ENCODE measurements around the gene CFAP74. TPM values are rescaled to one million over a fixed set of nuclear protein-coding genes. Genes with fewer than 3 reads are reported as not detected.

The CFAP74 gene
- polyA plus RNA-seq, 1 donor (not counting 4 experiments of a cell fraction or from before 2014, with no cell fraction given), result not detected

DNA sequence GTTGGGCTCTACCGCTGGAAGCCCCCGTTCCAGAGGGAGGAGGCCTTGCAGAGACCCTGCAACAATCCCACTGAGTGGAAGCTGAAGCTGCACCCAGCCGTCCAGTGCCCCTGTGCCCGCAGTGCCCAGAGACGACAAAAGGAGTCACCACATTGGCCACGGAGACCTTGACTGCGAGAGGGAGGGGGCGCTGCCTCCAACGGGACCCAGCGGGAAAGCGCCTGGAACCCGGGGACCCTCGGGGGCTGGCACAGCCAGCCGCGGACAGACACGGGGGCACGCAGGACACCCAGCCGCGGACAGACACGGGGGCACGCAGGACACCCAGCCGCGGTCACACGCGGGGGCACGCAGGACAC lies 22.5 kb downstream of the CFAP74 start:
- TF ChIP-seq CTCF (optimal IDR thresholded peaks at IDR 0.05 in 1 of 3, IDR thresholded peaks at IDR 0.05 in 1 of 3, conservative IDR thresholded peaks at IDR 0.05 in 1 of 3; ENCODE audit: extremely low read depth in 1 of 3, insufficient read depth in 2 of 3, low read length in 3 of 3) (no peak), EZH2 (IDR thresholded peaks at IDR 0.05; ENCODE audit: low read length) (no peak)
- Histone ChIP-seq H3K4me3 (ENCODE audit: control insufficient read depth in 2 of 3, extremely low read depth in 1 of 3, insufficient read depth in 2 of 3, low read depth in 1 of 3, low read length in 3 of 3) (no peak overlapping the region), H3K27me3 (ENCODE audit: control insufficient read depth, extremely low read depth, insufficient read depth, low read length) (peaks cover 5% of the 10 kb centered on the region), H3K4me2 (ENCODE audit: control insufficient read depth, extremely low read depth, insufficient read depth, low read depth, low read length) (no peak overlapping the region), H3K36me3 (ENCODE audit: control insufficient read depth in 2 of 2, extremely low read depth in 1 of 2, insufficient read depth in 2 of 2, low read length in 2 of 2) (no peaks in the 10 kb centered on the region), H2AFZ (ENCODE audit: control insufficient read depth, low read length) (no peak overlapping the region), H3K9me3 (ENCODE audit: control insufficient read depth, low read depth, low read length) (peaks cover 11% of the 10 kb centered on the region), H3K79me2 (ENCODE audit: control insufficient read depth, insufficient read depth, low read length) (no peaks in the 10 kb centered on the region), H3K9ac (ENCODE audit: control insufficient read depth, extremely low read depth, insufficient read depth, low read length) (no peak overlapping the region), H3K4me1 (ENCODE audit: control insufficient read depth, extremely low read depth, insufficient read depth, low read length) (no peaks in the 10 kb centered on the region), H4K20me1 (ENCODE audit: control insufficient read depth, extremely low read depth, insufficient read depth, low read length) (no peaks in the 10 kb centered on the region), H3K27ac (ENCODE audit: control insufficient read depth, insufficient read depth, low read length) (no peak overlapping the region), H3K9me1 (ENCODE audit: control insufficient read depth, extremely low read depth, insufficient read depth, low read length) (no peaks in the 10 kb centered on the region)
- DNase-seq (ENCODE audit: low read depth, low spot score) (no peak), FAIRE-seq (no peak)
- dilution Hi-C loops (cut with MboI; ENCODE audit: extremely low pct_ligation_motif_present, low sequenced_read_pairs), result no loop called here

GRCh38 chr1:1980467-1981141 lies 23.0 kb downstream of the CFAP74 start:
- FAIRE-seq (no peak), DNase-seq (ENCODE audit: low read depth, low spot score) (no peak)
- TF ChIP-seq EZH2 (IDR thresholded peaks at IDR 0.05; ENCODE audit: low read length) (no peak), CTCF (optimal IDR thresholded peaks at IDR 0.05 in 1 of 3, IDR thresholded peaks at IDR 0.05 in 1 of 3, conservative IDR thresholded peaks at IDR 0.05 in 1 of 3; ENCODE audit: extremely low read depth in 1 of 3, insufficient read depth in 2 of 3, low read length in 3 of 3) (no peak)
- no peaks in the 10 kb centered on the region for H3K4me1 ChIP-seq (ENCODE audit: control insufficient read depth, extremely low read depth, insufficient read depth, low read length)
- H3K9ac ChIP-seq (ENCODE audit: control insufficient read depth, extremely low read depth, insufficient read depth, low read length), result no peak overlapping the region
- dilution Hi-C loops (cut with MboI; ENCODE audit: extremely low pct_ligation_motif_present, low sequenced_read_pairs), result no loop called here
- H3K36me3 ChIP-seq (ENCODE audit: control insufficient read depth in 2 of 2, extremely low read depth in 1 of 2, insufficient read depth in 2 of 2, low read length in 2 of 2), result no peaks in the 10 kb centered on the region
- no peaks in the 10 kb centered on the region for H3K79me2 ChIP-seq (ENCODE audit: control insufficient read depth, insufficient read depth, low read length)
- H4K20me1 ChIP-seq (ENCODE audit: control insufficient read depth, extremely low read depth, insufficient read depth, low read length), result no peaks in the 10 kb centered on the region
- no peak overlapping the region for H3K4me2 ChIP-seq (ENCODE audit: control insufficient read depth, extremely low read depth, insufficient read depth, low read depth, low read length)
- H3K27me3 ChIP-seq (ENCODE audit: control insufficient read depth, extremely low read depth, insufficient read depth, low read length), result peaks cover 5% of the 10 kb centered on the region
- H2AFZ ChIP-seq (ENCODE audit: control insufficient read depth, low read length), result no peak overlapping the region
- peaks cover 11% of the 10 kb centered on the region for H3K9me3 ChIP-seq (ENCODE audit: control insufficient read depth, low read depth, low read length)
- no peaks in the 10 kb centered on the region for H3K9me1 ChIP-seq (ENCODE audit: control insufficient read depth, extremely low read depth, insufficient read depth, low read length)
- no peak overlapping the region for H3K27ac ChIP-seq (ENCODE audit: control insufficient read depth, insufficient read depth, low read length)
- no peak overlapping the region for H3K4me3 ChIP-seq (ENCODE audit: control insufficient read depth in 2 of 3, extremely low read depth in 1 of 3, insufficient read depth in 2 of 3, low read depth in 1 of 3, low read length in 3 of 3)
